IPS DF 6.9 (cell line): ENCODE data around the gene PHC2.

ENCODE experiments used
- DNase-seq: peaks from one replicate; pipeline ENCODE4 v3.0.0-alpha.2; 2013; ENCODE audit warnings: low read depth, low spot score
- H3K27ac ChIP-seq: one replicate; pipeline ENCODE4 v1.5.1; 2013; ENCODE audit warnings: low read length, control low read depth
- H3K27me3 ChIP-seq: 2 replicates; pipeline ENCODE4 v1.6.1; 2013; ENCODE audit warnings: mild to moderate bottlenecking, low read length; ENCODE audit not compliant: control insufficient read depth, insufficient read depth
- H3K36me3 ChIP-seq: 2 replicates; pipeline ENCODE4 v1.6.1; 2013; ENCODE audit warnings: low read length; ENCODE audit not compliant: control insufficient read depth, insufficient read depth
- H3K4me1 ChIP-seq: 2 replicates; pipeline ENCODE4 v1.6.1; 2013; ENCODE audit warnings: low read length; ENCODE audit not compliant: control insufficient read depth, insufficient read depth
- H3K4me3 ChIP-seq: 2 replicates; pipeline ENCODE4 v1.5.1; 2013; ENCODE audit warnings: mild to moderate bottlenecking, low read length
- H3K9me3 ChIP-seq: 2 replicates; pipeline ENCODE4 v1.6.1; 2013; ENCODE audit warnings: low read length, inconsistent platforms; ENCODE audit not compliant: control insufficient read depth, insufficient read depth
- WGBS: extraction: QIAGEN DNeasy Blood & Tissue Kit; methylation state at CpG from one replicate; pipeline ENCODE4 v1.1.7; 2013; ENCODE audit warnings: mixed read lengths, missing lambda C conversion rate; ENCODE audit not compliant: insufficient read length, insufficient coverage; 5-methylcytosine and 5-hydroxymethylcytosine counted together

The PHC2 gene

DNA sequence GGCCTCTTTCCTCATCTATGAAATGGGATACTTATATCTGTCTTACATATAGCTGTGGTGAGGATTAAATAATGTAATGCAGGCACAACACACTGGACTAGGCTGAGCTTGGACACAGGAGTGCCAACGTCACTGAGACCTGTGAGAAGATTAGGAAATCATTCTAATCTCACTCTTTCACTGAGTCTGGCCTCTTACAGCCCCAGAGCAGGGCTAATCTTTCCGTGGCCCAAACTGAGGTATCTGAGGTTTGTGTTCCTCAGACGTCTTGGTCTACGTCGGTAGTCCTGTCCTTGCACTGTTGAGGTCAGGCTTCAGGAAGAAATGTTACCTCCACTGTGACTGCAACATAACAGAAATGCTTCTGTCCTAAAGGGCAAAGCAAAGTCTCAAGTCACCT is 87.4 kb downstream of the PHC2 start:
- peaks cover 17% of the 10 kb centered on the region for H3K27me3 ChIP-seq
- no peak overlapping the region for H3K27ac ChIP-seq
- H3K36me3 ChIP-seq = no peaks in the 10 kb centered on the region
- H3K4me1 ChIP-seq = peaks cover 7% of the 10 kb centered on the region
- H3K9me3 ChIP-seq = no peaks in the 10 kb centered on the region
- no CpG with 5 or more reads among the region's 5 CpGs for WGBS
- no peak for DNase-seq
- no peak overlapping the region for H3K4me3 ChIP-seq

GRCh38 chr1:33342041-33342723 is 88.7 kb downstream of the PHC2 start:
- no peaks in the 10 kb centered on the region for H3K9me3 ChIP-seq
- H3K4me1 ChIP-seq = peaks cover 7% of the 10 kb centered on the region
- WGBS = no CpG with 5 or more reads among the region's 7 CpGs
- H3K4me3 ChIP-seq = no peak overlapping the region
- H3K27me3 ChIP-seq = peaks cover 4% of the 10 kb centered on the region; the same call in 1 of the 2 replicates
- no peak for DNase-seq
- H3K27ac ChIP-seq = no peak overlapping the region
- no peaks in the 10 kb centered on the region for H3K36me3 ChIP-seq

- no peaks in the 10 kb centered on the region for H3K9me3 ChIP-seq
- H3K27ac ChIP-seq = no peak overlapping the region
- H3K27me3 ChIP-seq = no peaks in the 10 kb centered on the region
- no peaks in the 10 kb centered on the region for H3K36me3 ChIP-seq
- H3K4me1 ChIP-seq = peaks cover 7% of the 10 kb centered on the region
- no peak overlapping the region for H3K4me3 ChIP-seq
- no peak for DNase-seq
- no CpG with 5 or more reads among the region's 6 CpGs for WGBS
These were observed 89.7 kb downstream of the PHC2 start for GRCh38 chr1:33341190-33341589.

- WGBS = no CpG with 5 or more reads among the region's 2 CpGs
- Histone ChIP-seq H3K4me1 (peaks cover 7% of the 10 kb centered on the region), H3K9me3 (no peaks in the 10 kb centered on the region), H3K36me3 (no peaks in the 10 kb centered on the region), H3K27ac (no peak overlapping the region), H3K27me3 (no peaks in the 10 kb centered on the region), H3K4me3 (no peak overlapping the region)
- no peak for DNase-seq
These were observed 91.5 kb downstream of the PHC2 start for GRCh38 chr1:33339413-33339812.

- Histone ChIP-seq H3K9me3 (no peaks in the 10 kb centered on the region), H3K36me3 (no peaks in the 10 kb centered on the region), H3K4me3 (no peak overlapping the region), H3K27me3 (no peaks in the 10 kb centered on the region), H3K27ac (no peak overlapping the region), H3K4me1 (peaks cover 7% of the 10 kb centered on the region)
- DNase-seq = no peak
- no CpG with 5 or more reads among the region's 14 CpGs for WGBS
These were observed 92.3 kb downstream of the PHC2 start for GRCh38 chr1:33338440-33339211.

GRCh38 chr1:33338048-33338439 is 92.9 kb downstream of the PHC2 start:
- no peak overlapping the region for H3K4me3 ChIP-seq
- no peaks in the 10 kb centered on the region for H3K27me3 ChIP-seq
- peaks cover 7% of the 10 kb centered on the region for H3K4me1 ChIP-seq
- no peaks in the 10 kb centered on the region for H3K9me3 ChIP-seq
- no CpG with 5 or more reads among the region's 1 CpG for WGBS
- no peak for DNase-seq
- no peak overlapping the region for H3K27ac ChIP-seq
- H3K36me3 ChIP-seq = no peaks in the 10 kb centered on the region

- peaks cover 7% of the 10 kb centered on the region for H3K4me1 ChIP-seq
- no peaks in the 10 kb centered on the region for H3K36me3 ChIP-seq
- DNase-seq = no peak
- no peaks in the 10 kb centered on the region for H3K27me3 ChIP-seq
- H3K9me3 ChIP-seq = no peaks in the 10 kb centered on the region
- no CpG with 5 or more reads among the region's 6 CpGs for WGBS
- no peak overlapping the region for H3K4me3 ChIP-seq
- no peak overlapping the region for H3K27ac ChIP-seq
These were observed 93.5 kb downstream of the PHC2 start for GRCh38 chr1:33337441-33337840.

GRCh38 chr1:33336580-33336979 is 94.3 kb downstream of the PHC2 start:
- no peaks in the 10 kb centered on the region for H3K36me3 ChIP-seq
- H3K27ac ChIP-seq = no peak overlapping the region
- DNase-seq = no peak
- H3K4me3 ChIP-seq = no peak overlapping the region
- no peaks in the 10 kb centered on the region for H3K27me3 ChIP-seq
- no peaks in the 10 kb centered on the region for H3K9me3 ChIP-seq
- WGBS = no CpG with 5 or more reads among the region's 9 CpGs
- H3K4me1 ChIP-seq = peaks cover 4% of the 10 kb centered on the region

- no peak overlapping the region for H3K27ac ChIP-seq
- no peaks in the 10 kb centered on the region for H3K36me3 ChIP-seq
- WGBS = no CpG with 5 or more reads among the region's 4 CpGs
- H3K4me3 ChIP-seq = no peak overlapping the region
- peaks cover 1% of the 10 kb centered on the region; the same call in 1 of the 2 replicates for H3K4me1 ChIP-seq
- H3K27me3 ChIP-seq = no peaks in the 10 kb centered on the region
- DNase-seq = no peak
- H3K9me3 ChIP-seq = no peaks in the 10 kb centered on the region
These were observed 95.9 kb downstream of the PHC2 start for GRCh38 chr1:33335020-33335419.

DNA sequence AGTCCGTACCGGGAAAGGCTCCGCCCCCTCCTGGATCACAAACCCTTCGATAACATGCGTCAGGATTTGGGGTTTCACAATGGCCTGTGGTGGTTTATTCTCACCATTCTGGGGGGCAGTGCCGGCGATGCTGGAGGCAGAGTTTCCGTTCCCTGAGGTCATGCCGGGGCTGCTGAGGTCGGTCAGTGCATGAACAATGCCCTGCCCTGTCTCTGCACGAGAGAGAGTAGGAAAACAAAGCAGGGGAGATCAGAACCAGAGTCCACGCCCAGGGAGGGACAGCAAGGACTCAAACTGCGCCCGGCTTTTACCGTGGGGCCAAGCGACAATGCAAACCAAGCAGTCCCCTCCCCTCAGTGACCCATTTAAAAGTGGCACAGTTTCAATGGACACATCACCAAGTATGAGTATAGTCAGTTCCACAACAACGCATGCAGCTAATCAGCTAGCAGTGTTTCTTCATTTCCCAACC is 96.8 kb downstream of the PHC2 start:
- no peaks in the 10 kb centered on the region for H3K27me3 ChIP-seq
- no peak overlapping the region for H3K4me3 ChIP-seq
- no CpG with 5 or more reads among the region's 17 CpGs for WGBS
- H3K27ac ChIP-seq = no peak overlapping the region
- H3K4me1 ChIP-seq = peaks cover 1% of the 10 kb centered on the region; the same call in 1 of the 2 replicates
- DNase-seq = no peak
- no peaks in the 10 kb centered on the region; the same call in 1 of the 2 replicates for H3K36me3 ChIP-seq
- no peaks in the 10 kb centered on the region for H3K9me3 ChIP-seq
